Myocyte (in vitro differentiated cells): ENCODE measurements around the gene STEAP1B. TPM values are rescaled to one million over a fixed set of nuclear protein-coding genes. Genes with fewer than 3 reads are reported as not detected.

Experiments
- DNase-seq: peaks from one replicate; pipeline ENCODE4 v3.0.0-alpha.2; 2012; ENCODE audit warnings: low read depth
- total RNA-seq: library from RNA; depleted of rRNA; stranded (reverse); fragments of >200 nt; gene quantifications from 2 replicates; pipeline ENCODE4 v1.2.3, GENCODE V29; 2014

The STEAP1B gene
- total RNA-seq, 1 donor from 2014 or later: 0.99 TPM

DNA sequence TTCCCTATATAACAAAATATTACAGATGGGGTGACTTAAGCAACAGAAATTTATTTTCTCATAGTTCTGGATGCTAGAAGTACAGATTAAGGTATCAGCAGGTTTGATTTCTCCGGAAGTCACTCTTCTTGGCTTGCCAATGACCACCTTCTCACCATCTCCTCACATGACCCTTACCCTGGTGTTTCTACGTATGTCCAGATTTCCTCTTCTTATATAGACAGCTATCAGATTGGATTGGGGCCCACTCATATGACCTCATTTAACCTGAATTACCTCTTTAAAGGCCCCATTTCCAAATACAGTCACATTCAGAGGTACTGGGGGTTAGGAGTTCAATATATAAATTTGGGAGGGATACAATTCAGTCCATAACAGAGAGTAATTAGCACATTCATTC lies 126.1 kb downstream of the STEAP1B start:
- DNase-seq: no peak

DNA sequence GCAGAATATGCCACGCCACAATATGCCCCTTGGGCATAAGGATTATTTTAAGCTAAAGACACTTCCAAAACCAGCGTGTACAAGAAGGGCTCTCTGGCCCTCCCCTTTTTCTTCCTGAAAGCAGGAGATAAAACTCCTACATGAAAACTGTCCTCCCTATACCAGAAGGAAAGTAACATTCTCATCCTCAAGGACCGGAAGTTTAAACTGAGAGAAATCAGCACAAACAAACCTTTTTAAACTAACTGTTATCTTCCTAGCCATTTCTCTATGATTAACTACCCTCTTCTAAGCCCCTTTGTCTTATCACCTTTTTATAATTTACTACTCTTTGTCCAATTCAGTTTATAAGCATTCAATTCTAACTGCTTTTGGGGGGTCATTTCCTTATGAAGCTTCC lies 126.6 kb downstream of the STEAP1B start:
- DNase-seq: no peak

DNA sequence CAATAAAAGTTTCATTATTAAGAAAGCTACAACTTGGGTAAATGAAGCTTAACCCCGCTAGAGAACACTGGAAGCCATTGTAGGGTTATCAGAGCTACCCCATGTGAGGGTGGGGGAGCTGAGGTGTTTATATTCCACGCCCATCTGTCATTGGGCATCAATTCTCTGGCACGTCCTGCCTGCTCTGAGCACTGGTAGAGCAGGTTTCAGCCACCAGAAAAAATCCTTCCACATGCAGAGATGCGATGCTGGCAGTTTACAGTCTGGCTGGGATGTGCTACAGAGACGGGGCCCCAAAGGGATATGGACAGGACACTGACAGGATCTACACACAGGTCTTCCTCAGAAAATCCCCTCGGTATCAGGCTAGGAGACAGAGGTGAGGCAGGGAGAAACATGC lies 127.1 kb downstream of the STEAP1B start:
- no peak for DNase-seq

DNA sequence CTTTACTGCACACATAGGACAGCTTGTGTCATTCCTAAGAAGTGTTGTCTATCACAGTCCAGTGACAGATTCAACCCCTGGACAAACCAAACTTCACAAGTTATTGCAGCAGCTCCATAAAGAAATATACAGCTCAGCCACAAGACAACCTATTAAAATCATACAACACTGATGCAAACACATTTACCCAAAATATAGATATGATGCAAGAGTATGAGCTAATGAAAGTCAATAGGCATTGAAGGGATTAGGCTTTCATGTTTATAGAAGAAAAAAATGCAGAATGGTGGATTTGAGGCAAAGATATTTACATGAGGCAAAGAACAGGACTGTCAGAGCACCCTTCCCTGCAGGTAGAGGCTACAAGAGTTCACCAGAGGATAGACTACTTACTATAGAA lies 128.1 kb downstream of the STEAP1B start:
- DNase-seq: no peak

Other genes starting within 250 kb of the STEAP1B start
- 0.24 and 0.94 TPM in 2 replicates for gene RAPGEF5, start 143.0 kb downstream of the STEAP1B start, total RNA-seq
- 0.56 TPM in 1 of 2 replicates, not detected in the other for gene IL6, start 227.0 kb upstream of the STEAP1B start, total RNA-seq